ENCODE results near the gene LPP.
A peak's percentile ranks its signal among the peaks of the same experiment; 100 is the strongest.
"Not testable (repeated sequence)": the region's sequence is repeated elsewhere in the genome, so short reads cannot be mapped to it uniquely, and the experiment has no call there.

Gene LPP

DNA sequence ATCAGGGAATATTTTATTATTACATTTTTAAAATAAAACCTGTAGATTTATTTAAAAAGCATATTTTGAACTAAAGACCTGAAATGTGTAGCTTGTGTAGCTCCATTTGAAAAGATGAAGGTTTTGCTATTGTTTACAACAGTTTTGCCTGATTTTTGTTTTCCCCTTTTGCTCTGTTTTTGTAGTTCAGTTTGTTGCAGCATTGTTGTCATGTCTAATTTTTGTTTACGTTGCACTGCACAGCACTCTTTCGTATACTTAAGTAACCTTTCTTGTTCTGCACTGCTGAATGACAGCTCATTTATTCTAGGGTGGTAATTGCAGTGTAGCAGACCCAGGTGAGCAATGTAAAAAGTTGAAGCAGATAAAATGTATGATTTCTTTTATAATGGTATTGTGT, 435.8 kb downstream of the LPP start:
- intact Hi-C loops (cut with DNase I), result no loop called here
- no peak for DNase-seq

DNA sequence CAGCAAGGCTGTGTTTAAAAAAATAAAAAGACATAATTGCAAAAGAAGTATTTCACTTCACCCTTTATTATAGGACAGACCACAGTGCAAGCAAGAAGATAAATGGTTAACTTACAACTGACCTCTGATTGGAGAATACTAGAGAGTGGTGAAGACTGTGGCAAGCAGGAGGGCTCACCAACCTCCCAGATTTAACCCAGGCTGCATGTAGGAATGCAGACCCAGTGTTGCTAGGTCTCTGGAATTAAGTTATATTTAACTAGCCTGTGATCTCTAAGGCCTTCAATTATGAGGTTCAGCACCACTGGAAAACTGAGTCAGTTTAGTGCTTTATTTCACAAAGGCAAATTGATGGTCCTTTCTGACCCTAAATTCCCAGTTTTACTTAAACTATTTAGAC, 436.6 kb downstream of the LPP start:
- DNase-seq, result no peak
- intact Hi-C loops (cut with DNase I), result no loop called here

DNA sequence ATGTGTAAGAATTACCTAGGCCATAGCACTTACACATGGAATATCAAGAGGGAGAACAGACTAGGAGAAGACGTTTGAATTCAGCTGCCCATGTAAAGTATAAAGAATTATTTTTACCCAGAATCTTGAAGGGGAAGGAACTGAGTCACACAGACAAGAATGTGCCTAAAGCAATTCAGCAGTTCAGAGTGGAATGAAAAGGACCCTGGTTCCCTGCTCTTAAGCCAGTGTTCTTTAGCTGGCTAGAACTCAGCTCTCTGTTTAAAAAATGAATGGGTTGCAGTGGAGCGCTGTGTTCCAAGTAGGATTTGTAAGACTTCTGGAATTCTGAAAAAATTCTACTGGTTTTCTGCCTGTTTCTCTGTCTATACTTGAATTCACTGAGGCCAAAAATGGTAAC, 440.2 kb downstream of the LPP start:
- intact Hi-C loops (cut with DNase I), result no loop called here

DNA sequence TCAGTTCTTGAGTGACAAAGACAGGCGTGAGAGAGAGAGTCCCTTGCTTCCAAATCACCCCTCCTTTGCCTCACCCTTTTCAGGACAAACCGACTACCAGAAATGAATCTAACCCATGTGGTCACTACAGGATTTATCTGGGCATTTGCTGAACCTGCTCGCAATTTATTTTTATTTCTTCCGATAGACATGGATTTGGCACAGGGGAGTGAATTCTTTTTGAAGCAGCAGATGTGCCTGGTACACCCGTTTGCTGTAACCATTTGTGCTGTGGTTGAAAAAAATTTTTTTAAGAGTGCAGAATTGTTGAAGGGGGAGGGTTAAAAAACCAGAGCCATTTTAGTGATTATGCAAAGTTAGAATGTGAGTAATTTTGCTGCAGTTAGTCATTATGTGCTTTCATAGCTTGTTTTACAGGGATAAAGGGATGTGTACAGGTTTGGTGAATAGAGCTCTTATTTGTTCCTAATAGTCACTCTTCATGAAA, 442.0 kb downstream of the LPP start:
- intact Hi-C loops (cut with DNase I), result no loop called here
- DNase-seq, result no peak

More for the DNA sequence above, 440.2 kb downstream of the LPP start:
- no peak for DNase-seq

- DNase-seq, result no peak
- intact Hi-C loops (cut with DNase I), result no loop called here
Observed at GRCh38 chr3:188598894-188599293, 444.9 kb downstream of the LPP start.

DNA sequence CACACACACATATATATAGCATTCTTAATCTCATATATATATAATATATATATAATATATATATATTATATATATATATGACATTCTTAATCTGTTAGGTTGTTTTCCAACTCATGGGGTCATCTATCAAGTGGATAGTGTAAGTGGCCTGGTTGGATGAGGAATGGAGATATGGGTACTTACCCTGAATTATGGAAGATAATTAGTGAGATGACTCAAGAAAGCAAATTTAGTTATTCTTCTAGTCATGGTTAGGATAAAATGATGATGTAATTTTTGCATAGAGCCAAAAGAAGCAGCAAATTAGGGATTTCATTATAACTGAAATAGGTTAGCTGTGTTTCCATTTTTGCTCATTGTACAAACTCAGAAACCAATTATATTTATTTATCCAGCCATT, 448.2 kb downstream of the LPP start:
- intact Hi-C loops (cut with DNase I), result no loop called here
- DNase-seq, result no peak

GRCh38 chr3:188602620-188603019, 448.7 kb downstream of the LPP start:
- intact Hi-C loops (cut with DNase I), result no loop called here

GRCh38 chr3:188604651-188605050, 450.7 kb downstream of the LPP start:
- intact Hi-C loops (cut with DNase I), result no loop called here
- no peak for DNase-seq

More at GRCh38 chr3:188602620-188603019, 448.7 kb downstream of the LPP start:
- no peak for DNase-seq

DNA sequence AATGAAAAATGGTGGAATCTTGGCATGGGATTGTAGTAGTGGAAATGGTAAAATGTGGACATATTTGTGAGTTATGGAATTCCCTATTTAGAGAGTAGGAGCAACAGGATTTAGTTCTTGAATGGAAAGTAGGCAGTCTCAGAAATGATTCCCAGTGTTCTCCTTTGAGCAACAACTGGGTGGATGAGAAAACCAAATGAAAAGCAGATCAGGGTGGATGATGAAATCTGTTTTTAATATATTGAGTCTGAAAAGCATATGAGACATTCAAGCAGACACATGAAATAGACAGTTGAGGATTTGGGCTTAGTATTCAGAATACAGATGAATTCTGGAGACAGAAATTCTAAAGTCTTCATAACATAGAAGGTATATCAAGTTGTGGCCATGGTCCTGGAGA, 451.3 kb downstream of the LPP start:
- DNase-seq, result no peak

GRCh38 chr3:188605905-188606304, 451.9 kb downstream of the LPP start:
- intact Hi-C loops (cut with DNase I), result no loop called here
- no peak for DNase-seq

More for the DNA sequence above, 451.3 kb downstream of the LPP start:
- intact Hi-C loops (cut with DNase I), result no loop called here

GRCh38 chr3:188607805-188608315, 453.9 kb downstream of the LPP start:
- DNase-seq, result no peak
- intact Hi-C loops (cut with DNase I), result no loop called here

DNA sequence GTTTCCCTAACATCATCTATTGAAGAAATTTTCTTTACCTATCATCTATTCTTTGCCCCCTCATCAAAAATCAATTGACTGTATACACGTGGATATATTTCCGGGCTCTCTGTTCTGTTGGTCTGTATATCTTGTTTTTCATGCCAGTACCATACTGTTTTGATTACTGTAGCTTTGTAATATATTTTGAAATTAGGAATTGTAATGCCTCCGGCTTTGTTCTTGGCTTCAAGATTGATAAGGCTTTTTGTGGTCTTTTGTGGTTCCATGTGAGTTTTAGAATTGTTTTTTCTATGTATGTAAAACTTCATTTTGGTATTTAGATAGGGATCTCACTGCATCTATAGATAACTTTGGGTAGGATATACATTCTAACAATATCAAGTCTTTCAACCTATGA, 454.4 kb downstream of the LPP start:
- DNase-seq, result no peak
- intact Hi-C loops (cut with DNase I), result no loop called here

GRCh38 chr3:188613721-188614120, 459.8 kb downstream of the LPP start:
- DNase-seq, result peak in 1 of 10 donors; percentile 53
- intact Hi-C loops (cut with DNase I), result not testable (repeated sequence)

- DNase-seq, result no peak
- intact Hi-C loops (cut with DNase I), result no loop called here
Observed at GRCh38 chr3:188617270-188617669, 463.3 kb downstream of the LPP start.

DNA sequence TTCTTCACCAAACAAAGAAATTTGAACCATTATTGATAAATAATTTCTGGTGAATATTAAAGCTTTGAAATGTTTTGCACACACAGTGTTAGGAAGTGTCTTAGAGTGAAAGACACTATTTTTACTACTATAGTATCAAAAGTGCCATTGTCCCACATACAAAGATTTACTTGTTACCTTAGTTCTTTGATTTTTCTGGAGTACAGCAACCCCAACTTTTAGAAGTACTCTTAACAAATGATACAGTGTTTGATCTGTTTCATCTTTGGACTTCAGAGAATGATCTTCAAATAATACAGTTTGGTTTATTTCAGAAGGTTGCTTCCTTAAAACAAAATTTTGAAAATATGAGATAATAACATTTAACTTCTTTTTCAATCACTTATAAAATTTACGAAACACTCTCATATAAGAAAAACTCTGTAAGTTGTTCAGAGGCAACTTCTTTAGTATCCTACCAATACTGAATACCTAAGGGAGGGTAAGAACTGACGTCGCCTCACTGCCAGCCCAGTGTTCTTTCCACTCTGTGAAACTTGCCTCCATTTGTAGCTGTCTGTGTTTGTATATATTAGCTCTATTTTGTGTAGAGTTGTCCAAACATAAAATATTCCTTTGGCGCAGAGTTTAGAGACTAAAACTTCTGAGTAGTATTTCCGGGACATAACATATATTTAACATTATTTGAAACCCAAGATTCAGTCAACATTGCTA, 464.2 kb downstream of the LPP start:
- no peak for DNase-seq
- intact Hi-C loops (cut with DNase I), result no loop called here

- no peak for DNase-seq
- intact Hi-C loops (cut with DNase I), result no loop called here
Observed at GRCh38 chr3:188620752-188621151, 466.8 kb downstream of the LPP start.

DNA sequence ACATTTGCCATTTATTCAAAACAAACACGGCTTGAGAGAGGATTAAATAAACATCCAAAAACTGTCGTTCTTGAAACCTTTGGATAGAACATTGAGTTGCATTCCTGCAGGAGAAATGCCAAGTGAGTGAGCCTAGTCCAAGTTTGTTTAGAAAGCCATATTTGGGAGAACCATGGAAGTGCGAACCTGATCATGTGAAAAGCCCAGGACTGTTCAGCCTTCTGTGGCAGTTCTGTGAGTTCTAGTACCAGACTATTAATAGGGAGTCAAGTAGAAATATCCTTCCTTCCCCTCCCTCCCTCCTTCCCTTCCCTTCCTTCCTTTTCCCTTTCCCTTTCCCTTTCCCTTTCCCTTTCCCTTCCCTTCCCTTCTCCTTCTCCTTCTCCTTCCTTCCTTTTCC, 470.4 kb downstream of the LPP start:
- intact Hi-C loops (cut with DNase I), result no loop called here

DNA sequence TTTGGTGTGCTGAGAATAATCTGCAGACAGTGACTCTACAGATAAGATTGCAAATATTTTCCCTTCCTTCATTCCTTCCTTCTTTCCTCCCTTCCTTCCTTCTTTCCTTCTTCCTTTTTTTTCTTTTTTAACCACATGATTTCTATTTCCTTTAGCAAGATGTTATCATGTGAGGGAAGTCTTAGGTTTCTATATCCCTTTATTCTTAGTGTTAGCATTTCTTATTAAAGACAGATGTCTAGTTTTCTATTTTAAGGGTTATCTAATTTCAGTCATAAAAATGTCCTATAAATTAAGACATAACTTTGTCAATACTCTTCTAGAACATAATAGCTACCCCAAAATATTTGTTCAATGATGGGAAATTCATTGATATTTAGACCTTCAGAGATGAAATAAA, 470.9 kb downstream of the LPP start:
- DNase-seq, result no peak
- intact Hi-C loops (cut with DNase I), result no loop called here

More for the DNA sequence above, 470.4 kb downstream of the LPP start:
- DNase-seq, result no peak

- DNase-seq, result no peak
- intact Hi-C loops (cut with DNase I), result no loop called here
Observed at GRCh38 chr3:188627652-188628051, 473.7 kb downstream of the LPP start.

DNA sequence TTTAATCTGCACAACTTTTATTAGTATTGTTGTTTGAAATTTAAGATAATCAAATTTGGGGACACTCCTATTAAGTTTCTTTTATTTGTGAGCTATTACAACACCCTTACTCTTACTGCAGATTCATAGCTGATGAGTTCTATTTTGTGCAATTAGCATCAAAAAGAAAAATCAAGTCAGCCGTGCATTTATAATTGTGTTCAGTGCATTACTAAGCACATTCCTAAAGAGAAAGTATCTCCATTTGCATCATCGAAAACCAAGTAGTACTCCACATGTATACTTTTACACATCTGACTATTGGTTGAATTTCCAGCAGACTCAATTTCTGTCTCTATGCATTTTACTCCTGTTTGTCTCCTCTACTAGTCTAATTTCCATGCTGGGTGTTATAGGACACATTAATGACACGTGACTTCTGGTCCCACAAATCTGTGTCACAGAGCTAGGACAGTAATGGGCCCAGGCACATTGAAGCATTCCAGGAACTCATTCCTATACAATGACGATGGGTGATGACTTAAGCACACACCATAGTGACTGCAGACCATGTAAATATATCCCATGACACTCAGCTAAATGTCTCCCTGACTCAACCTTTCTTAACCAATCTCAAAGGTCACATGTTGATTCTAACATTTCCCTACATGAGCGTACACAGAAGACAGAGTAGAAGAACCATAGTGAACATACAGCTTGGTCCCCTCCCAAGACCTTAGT, 477.5 kb downstream of the LPP start:
- no peak for DNase-seq
- intact Hi-C loops (cut with DNase I), result no loop called here

DNA sequence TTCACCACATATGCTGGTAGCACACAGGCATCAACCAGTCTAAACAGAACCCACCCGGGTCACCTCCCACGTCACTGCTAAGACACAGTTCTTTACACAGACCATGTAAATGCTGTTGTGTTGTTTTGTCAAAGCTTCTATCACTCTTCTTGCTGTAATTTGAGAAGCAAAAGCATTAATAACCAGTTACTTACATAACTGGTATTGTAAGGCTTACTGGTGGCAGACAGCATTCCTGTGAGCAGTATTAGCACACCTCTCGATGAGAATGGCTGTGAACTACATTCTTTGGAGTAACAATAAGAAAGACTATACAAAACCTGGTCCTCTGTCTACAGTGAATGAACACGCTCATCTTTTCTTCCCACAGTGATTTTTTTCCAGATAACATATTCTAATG, 479.2 kb downstream of the LPP start:
- no peak for DNase-seq
- intact Hi-C loops (cut with DNase I), result no loop called here

GRCh38 chr3:188634285-188634684, 480.3 kb downstream of the LPP start:
- peak in 1 of 10 donors; percentile 63 for DNase-seq
- intact Hi-C loops (cut with DNase I), result no loop called here

All from posterior cingulate gyrus (tissue), 11 donors.